ENCODE data around the gene TM7SF2. TPM values are rescaled to one million over a fixed set of nuclear protein-coding genes. Genes with fewer than 3 reads are reported as not detected.

TM7SF2 gene
- total and polyA plus RNA-seq, 2 of the 13 experiments (the other 11 are each of a cell fraction or from before 2014, with no cell fraction given) = 56.0 to 66.9 TPM

GRCh38 chr11:65121865-65122696 lies 10.4 kb downstream of the TM7SF2 start, which contains the start of the genes FAU and MRPL49 (continued):
- TF ChIP-seq AFF4 (CRISPR knock-in tag; IDR thresholded peaks at IDR 0.05) (no peak), ZNF343 (CRISPR knock-in tag; IDR thresholded peaks at IDR 0.05) (peak; percentile 80; the same call in 1 of the 2 replicates), ZNF414 (CRISPR knock-in tag; IDR thresholded peaks at IDR 0.05) (no peak), RNF2 (conservative IDR thresholded peaks at IDR 0.05; ENCODE audit: low read depth) (peak; percentile 37; the same call in 1 of the 2 replicates), ZUFSP (CRISPR knock-in tag; IDR thresholded peaks at IDR 0.05; ENCODE audit: borderline replicate concordance) (no peak), CREB3 (CRISPR knock-in tag; IDR thresholded peaks at IDR 0.05) (no peak), THAP7 (CRISPR knock-in tag; IDR thresholded peaks at IDR 0.05) (peak; percentile 34; the same call in 1 of the 2 replicates), TAF1 (CRISPR knock-in tag; IDR thresholded peaks at IDR 0.05) (peak; percentile 99), ZNF563 (CRISPR knock-in tag; IDR thresholded peaks at IDR 0.05) (peak; percentile 52; the same call in 1 of the 2 replicates), MEF2D (CRISPR knock-in tag; IDR thresholded peaks at IDR 0.05) (peak; percentile 91), ZNF512B (CRISPR knock-in tag; IDR thresholded peaks at IDR 0.05; ENCODE audit: borderline replicate concordance) (no peak), ZNF235 (CRISPR knock-in tag; IDR thresholded peaks at IDR 0.05; ENCODE audit: borderline replicate concordance) (peak; percentile 86), SAP130 (CRISPR knock-in tag; IDR thresholded peaks at IDR 0.05; ENCODE audit: low read depth) (peak; percentile 98), ZNF775 (CRISPR knock-in tag; IDR thresholded peaks at IDR 0.05; ENCODE audit: borderline replicate concordance) (peak; percentile 55; the same call in 1 of the 2 replicates), PAF1 (CRISPR knock-in tag; IDR thresholded peaks at IDR 0.05) (no peak), ZNF772 (CRISPR knock-in tag; IDR thresholded peaks at IDR 0.05) (peak; percentile 92), MATR3 (CRISPR knock-in tag; IDR thresholded peaks at IDR 0.05) (no peak), MBD4 (IDR thresholded peaks at IDR 0.05; ENCODE audit: borderline replicate concordance, low read length) (no peak)

Data from HepG2 (cell line).